Kidney (tissue), 14 donors: Measurements from ENCODE around the gene SORBS1. TPM values are rescaled to one million over a fixed set of nuclear protein-coding genes. Genes with fewer than 3 reads are reported as not detected.

Experiments used
- DNase-seq, 5 donors: peaks; one replicate each; pipeline ENCODE4 v3.0.0-alpha.2; 2013 to 2020
- FAIRE-seq: peaks from 2 replicates; lab custom pipeline; 2012; peaks lifted over from hg19 to GRCh38; lab: Jason Lieb, UNC
- H3K27ac ChIP-seq, 2 donors: one replicate each; pipeline ENCODE4 v1.7.0; 2013; ENCODE audit warnings: low read depth in 2 of 2, low read length in 2 of 2, inconsistent platforms in 1 of 2
- H3K27me3 ChIP-seq: one replicate; pipeline ENCODE4 v1.7.1; 2013; ENCODE audit warnings: low read length, inconsistent platforms; ENCODE audit not compliant: control insufficient read depth, insufficient read depth
- H3K36me3 ChIP-seq, 3 donors: one replicate each; pipeline versions ENCODE4 v1.7.0 to v1.7.1; 2013; ENCODE audit warnings: low read length in 3 of 3, control low read depth in 1 of 3, inconsistent platforms in 1 of 3; ENCODE audit not compliant: insufficient read depth in 3 of 3, control insufficient read depth in 2 of 3
- H3K4me1 ChIP-seq, 3 donors: one replicate each; pipeline versions ENCODE4 v1.7.0 to v1.7.1; 2013; ENCODE audit warnings: low read length in 3 of 3, inconsistent platforms in 1 of 3, low read depth in 1 of 3; ENCODE audit not compliant: control insufficient read depth in 2 of 3, insufficient read depth in 2 of 3
- H3K4me3 ChIP-seq, 3 donors: one replicate each; pipeline versions ENCODE4 v1.7.0 to v1.8.1; 2013; ENCODE audit warnings: low read length in 3 of 3, control low read depth in 1 of 3, inconsistent platforms in 1 of 3
- H3K9ac ChIP-seq, 3 donors: one replicate each; pipeline versions ENCODE4 v1.7.0 to v1.7.1; 2013; ENCODE audit warnings: low read length in 3 of 3, control low read depth in 1 of 3, inconsistent platforms in 1 of 3
- H3K9me3 ChIP-seq, 3 donors: one replicate each; pipeline versions ENCODE4 v1.7.0 to v1.7.1; 2013; ENCODE audit warnings: low read length in 3 of 3, control low read depth in 1 of 3, inconsistent platforms in 1 of 3; ENCODE audit not compliant: control insufficient read depth in 2 of 3, insufficient read depth in 1 of 3
- CTCF ChIP-seq: IDR thresholded peaks from 3 replicates; pipeline ENCODE4 v1.5.1; 2012; ENCODE audit warnings: mild to moderate bottlenecking, moderate library complexity, borderline replicate concordance; ENCODE audit not compliant: insufficient read depth; ENCODE audit errors: extremely low read depth
- intact Hi-C: fragments of 100-400 bp; cut with DNase I; formaldehyde crosslinking; loops from one replicate; pipeline ENCODE4 v1.11.1; 2022
- polyA plus RNA-seq: library from polyadenylated mRNA; stranded (reverse); fragments of 350-450 nt; fragmentation: Illumina TruSeq; extraction: RNeasy Lipid Tissue Mini Kit (QIAGEN cat#74804); gene quantifications from one replicate; pipeline ENCODE4 v1.2.3, GENCODE V29; 2014; ENCODE audit warnings: low read depth, low replicate concordance; ENCODE audit not compliant: insufficient read depth
- total RNA-seq: library from RNA; stranded (reverse); fragmentation: NEBNext Ultra II Directional; extraction: Animal tissue kit (Norgen Biotek cat#: 25700); gene quantifications from one replicate; pipeline ENCODE4 v1.2.1, GENCODE V29; 2021
- donor health status: control.
- donor health status: control.
- donor health status: control.
- donor health status: control.
- donor health status: control.
- donor health status: DM: yes; HTN: yes; CAD: no.
- donor health status: Normal renal cell carcinoma (clear cell type).

The SORBS1 gene
- total and polyA plus RNA-seq, 2 donors from 2014 or later, result 12.2 to 91.7 TPM

DNA sequence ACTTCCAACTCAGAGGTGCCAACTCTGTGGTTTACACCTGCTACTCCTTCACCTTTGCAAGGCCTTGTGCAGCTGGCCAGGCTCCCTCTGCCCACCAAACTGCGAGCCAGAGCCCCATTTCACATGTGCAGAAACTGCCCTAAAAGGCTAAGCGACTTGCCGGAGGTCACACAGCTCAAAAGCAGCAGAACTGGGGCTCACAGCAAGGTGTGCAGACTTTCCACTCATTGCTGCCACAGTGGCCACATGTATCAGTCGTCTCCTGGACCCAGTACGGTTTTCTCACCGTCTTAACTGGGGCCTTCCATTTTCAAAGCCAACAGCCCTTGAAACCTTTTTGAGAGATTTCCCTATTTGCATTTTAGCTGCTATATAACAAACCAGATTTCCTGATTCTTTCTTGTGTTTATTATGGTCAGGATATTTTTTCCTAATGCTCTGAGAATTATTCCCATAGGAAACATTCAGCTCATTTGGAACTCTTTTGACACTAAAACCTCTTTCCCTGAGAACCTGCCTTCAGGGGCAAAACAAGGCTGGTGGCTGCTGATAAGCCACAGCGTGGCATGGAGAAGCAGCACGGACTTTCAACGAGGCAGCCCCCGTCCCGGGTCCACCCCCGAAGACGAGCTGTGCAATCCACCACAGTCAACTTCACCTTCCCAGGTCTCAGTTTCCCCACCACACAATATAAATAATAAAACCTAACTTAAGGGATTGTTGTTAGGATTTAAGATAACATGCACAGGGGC, 29.9 kb downstream of the SORBS1 start:
- Histone ChIP-seq H3K4me3 (no peak overlapping the region), H3K9ac (no peak overlapping the region), H3K27ac (no peak overlapping the region), H3K4me1 (no peaks in the 10 kb centered on the region), H3K36me3 (no peaks in the 10 kb centered on the region), H3K9me3 (no peaks in the 10 kb centered on the region), H3K27me3 (no peaks in the 10 kb centered on the region)
- TF ChIP-seq CTCF, result no peak
- intact Hi-C loops, result no loop called here
- DNase-seq (no peak), FAIRE-seq (no peak)

- H3K4me1 ChIP-seq, result no peaks in the 10 kb centered on the region
- no peak for TF ChIP-seq CTCF
- H3K27me3 ChIP-seq, result no peaks in the 10 kb centered on the region
- no peak overlapping the region for H3K9ac ChIP-seq
- H3K27ac ChIP-seq, result no peak overlapping the region
- FAIRE-seq, result no peak
- no peaks in the 10 kb centered on the region for H3K9me3 ChIP-seq
- no peak for DNase-seq
- intact Hi-C loops, result no loop called here
- no peaks in the 10 kb centered on the region for H3K36me3 ChIP-seq
- no peak overlapping the region for H3K4me3 ChIP-seq
These were observed 30.6 kb downstream of the SORBS1 start for GRCh38 chr10:95530561-95530960.

DNA sequence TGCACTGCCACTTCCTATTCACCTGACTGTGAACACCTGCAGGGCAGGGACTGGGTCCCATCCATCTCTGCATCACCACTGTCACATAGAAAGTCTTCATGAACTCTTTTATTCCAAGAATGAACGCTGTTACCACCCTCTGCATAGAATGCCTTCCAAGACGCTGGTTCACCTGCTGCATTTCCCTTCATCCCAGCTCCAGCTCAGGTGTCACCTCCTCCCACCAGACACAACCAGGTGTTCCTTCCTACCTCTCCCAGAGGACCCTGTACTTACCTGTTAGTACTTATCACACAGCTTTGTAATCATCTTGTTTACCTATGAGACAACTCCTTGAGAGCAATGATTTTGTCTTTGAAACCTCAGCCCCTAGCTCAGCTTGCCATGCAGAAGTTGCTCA, 31.1 kb downstream of the SORBS1 start:
- FAIRE-seq (no peak), DNase-seq (no peak)
- no peaks in the 10 kb centered on the region for H3K9me3 ChIP-seq
- H3K27me3 ChIP-seq, result no peaks in the 10 kb centered on the region
- H3K9ac ChIP-seq, result no peak overlapping the region
- H3K27ac ChIP-seq, result no peak overlapping the region
- H3K4me1 ChIP-seq, result no peaks in the 10 kb centered on the region
- intact Hi-C loops, result no loop called here
- H3K4me3 ChIP-seq, result no peak overlapping the region
- no peak for TF ChIP-seq CTCF
- no peaks in the 10 kb centered on the region for H3K36me3 ChIP-seq
